Mesenchymal stem cell (in vitro differentiated cells and primary cell): Measurements from ENCODE around the gene CCDC187.
A peak's percentile ranks its signal among the peaks of the same experiment; 100 is the strongest.

Experiments used
- DNase-seq: peaks from one replicate; pipeline ENCODE4 v3.0.0-alpha.2; 2013
- H2AFZ ChIP-seq: one replicate; pipeline ENCODE4 v1.6.1; 2013; ENCODE audit warnings: low read depth, mild to moderate bottlenecking, control low read depth, inconsistent platforms, low read length, moderate library complexity
- H2AK5ac ChIP-seq: 2 replicates; pipeline ENCODE4 v1.6.1; 2013; ENCODE audit warnings: low read length, moderate library complexity, mild to moderate bottlenecking, inconsistent platforms; ENCODE audit not compliant: severe bottlenecking
- H2BK120ac ChIP-seq: one replicate; pipeline ENCODE4 v1.6.1; 2013; ENCODE audit warnings: low read depth, mild to moderate bottlenecking, inconsistent platforms, low read length, moderate library complexity
- H2BK12ac ChIP-seq, 2 experiments: one replicate each; pipeline ENCODE4 v1.6.1; 2013; ENCODE audit warnings: inconsistent platforms in 2 of 2, low read length in 2 of 2, mild to moderate bottlenecking in 2 of 2, moderate library complexity in 2 of 2, control low read depth in 1 of 2
- H2BK15ac ChIP-seq: one replicate; pipeline ENCODE4 v1.6.1; 2013; ENCODE audit warnings: mild to moderate bottlenecking, low read depth, inconsistent platforms; ENCODE audit not compliant: poor library complexity, severe bottlenecking
- H2BK5ac ChIP-seq: 2 replicates; pipeline ENCODE4 v1.6.1; 2013; ENCODE audit warnings: low read depth, mild to moderate bottlenecking, low read length, control low read depth, inconsistent platforms; ENCODE audit not compliant: poor library complexity, severe bottlenecking
- H3K14ac ChIP-seq, 2 experiments: one replicate each; pipeline ENCODE4 v1.6.1; 2013; ENCODE audit warnings: inconsistent platforms in 2 of 2, low read length in 2 of 2, control low read depth in 1 of 2, mild to moderate bottlenecking in 1 of 2, moderate library complexity in 1 of 2
- H3K18ac ChIP-seq, 2 experiments: one replicate each; pipeline ENCODE4 v1.6.1; 2013; ENCODE audit warnings: inconsistent platforms in 2 of 2, low read length in 2 of 2, control low read depth in 1 of 2, low read depth in 1 of 2, mild to moderate bottlenecking in 1 of 2
- H3K23ac ChIP-seq, 2 experiments: one replicate each; pipeline ENCODE4 v1.6.1; 2013; ENCODE audit warnings: inconsistent platforms in 2 of 2, low read length in 2 of 2, mild to moderate bottlenecking in 2 of 2, moderate library complexity in 2 of 2, control low read depth in 1 of 2
- H3K27ac ChIP-seq: 2 replicates; pipeline ENCODE4 v1.5.1; 2013; ENCODE audit warnings: mild to moderate bottlenecking, moderate library complexity, low read length, control low read depth, inconsistent platforms; ENCODE audit not compliant: poor library complexity, severe bottlenecking
- H3K27me3 ChIP-seq, 2 experiments: 2 replicates each; pipeline versions ENCODE4 v1.6.1 to v1.7.0; 2013; ENCODE audit warnings: low read length in 2 of 2, mild to moderate bottlenecking in 2 of 2, moderate library complexity in 2 of 2, control low read depth in 1 of 2, inconsistent platforms in 1 of 2; ENCODE audit not compliant: control insufficient read depth in 1 of 2, insufficient read depth in 1 of 2
- H3K36me3 ChIP-seq, 2 experiments: 2 replicates each; pipeline versions ENCODE4 v1.6.1 to v1.7.0; 2013; ENCODE audit warnings: low read length in 2 of 2, control low read depth in 1 of 2, inconsistent platforms in 1 of 2, low read depth in 1 of 2, mild to moderate bottlenecking in 1 of 2; ENCODE audit not compliant: insufficient read depth in 2 of 2, control insufficient read depth in 1 of 2
- H3K4ac ChIP-seq, 2 experiments: one replicate each; pipeline ENCODE4 v1.6.1; 2013; ENCODE audit warnings: inconsistent platforms in 2 of 2, low read length in 2 of 2, mild to moderate bottlenecking in 2 of 2, moderate library complexity in 2 of 2, control low read depth in 1 of 2, low read depth in 1 of 2
- H3K4me1 ChIP-seq: 2 replicates; pipeline ENCODE4 v1.6.1; 2013; ENCODE audit warnings: low read depth, low read length, control low read depth; ENCODE audit not compliant: control insufficient read depth, insufficient read depth
- H3K4me2 ChIP-seq: 2 replicates; pipeline ENCODE4 v1.6.1; 2013; ENCODE audit warnings: low read length, mild to moderate bottlenecking, inconsistent platforms; ENCODE audit not compliant: poor library complexity, severe bottlenecking
- H3K4me3 ChIP-seq, 2 experiments: 2 replicates each; pipeline versions ENCODE4 v1.5.1 to v1.7.0; 2013; ENCODE audit warnings: low read length in 2 of 2, mild to moderate bottlenecking in 2 of 2, control low read depth in 1 of 2, low read depth in 1 of 2; ENCODE audit not compliant: insufficient read depth in 1 of 2
- H3K79me1 ChIP-seq: replicated peaks from 2 replicates; pipeline ENCODE4 v1.6.1; 2013; ENCODE audit warnings: mild to moderate bottlenecking, control low read depth, low read length, inconsistent platforms; ENCODE audit not compliant: poor library complexity, severe bottlenecking
- H3K9ac ChIP-seq: 2 replicates; pipeline ENCODE4 v1.7.0; 2013; ENCODE audit warnings: mild to moderate bottlenecking, low read length, moderate library complexity
- H3K9me3 ChIP-seq: 2 replicates; pipeline ENCODE4 v1.7.0; 2013; ENCODE audit warnings: mild to moderate bottlenecking, low read length; ENCODE audit not compliant: control insufficient read depth
- H4K8ac ChIP-seq: one replicate; pipeline ENCODE4 v1.6.1; 2013; ENCODE audit warnings: inconsistent platforms, mild to moderate bottlenecking, low read length, moderate library complexity
- H4K91ac ChIP-seq: one replicate; pipeline ENCODE4 v1.6.1; 2013; ENCODE audit warnings: mild to moderate bottlenecking, low read length, inconsistent platforms
- WGBS: methylation state at CpG from one replicate; pipeline ENCODE4 v1.1.7; 2013; ENCODE audit warnings: mixed read lengths; 5-methylcytosine and 5-hydroxymethylcytosine counted together

CCDC187 gene

DNA sequence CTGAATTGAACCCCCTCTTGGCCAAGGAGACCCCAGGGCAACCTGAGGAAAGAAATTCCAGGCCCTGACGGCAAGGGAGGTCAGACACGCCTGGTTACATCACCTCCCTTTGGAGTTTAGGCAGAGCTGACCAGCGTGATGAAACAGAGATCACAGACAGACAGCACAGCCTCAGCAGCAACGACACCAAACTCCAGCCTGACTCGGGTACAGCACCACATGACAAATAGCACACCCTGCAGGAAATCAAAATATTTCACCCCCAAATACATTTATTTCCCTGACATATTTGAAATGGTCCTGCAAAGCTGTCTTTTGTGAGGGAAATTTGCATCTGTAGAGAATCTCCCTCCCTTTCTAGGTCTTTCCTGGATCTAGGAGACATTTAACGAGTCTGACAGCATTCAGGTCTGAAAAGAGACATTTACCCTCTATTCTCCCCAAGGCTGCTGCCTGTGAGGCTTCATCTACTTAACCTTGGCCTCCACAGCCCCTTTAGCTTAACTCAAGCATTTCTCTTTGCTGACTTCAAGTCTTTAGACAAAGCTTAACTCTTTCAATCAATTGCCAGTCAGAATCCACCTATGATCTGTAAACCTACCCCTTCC is 60.9 kb downstream of the CCDC187 start:
- H2BK15ac ChIP-seq = no peak overlapping the region
- no peak overlapping the region for H3K18ac ChIP-seq
- H4K8ac ChIP-seq = peak overlapping the region; percentile 24
- H3K79me1 ChIP-seq = peaks cover 55% of the 10 kb centered on the region
- no peak for DNase-seq
- 86% methylated on average over 4 of the region's 6 CpGs for WGBS
- H2BK5ac ChIP-seq = no peak overlapping the region
- H3K4ac ChIP-seq = no peak overlapping the region
- no peak overlapping the region for H3K4me3 ChIP-seq
- no peak overlapping the region for H2BK120ac ChIP-seq
- no peak overlapping the region for H2AK5ac ChIP-seq
- H3K4me1 ChIP-seq = peaks cover 11% of the 10 kb centered on the region
- H2AFZ ChIP-seq = no peak overlapping the region
- H3K9ac ChIP-seq = no peak overlapping the region
- H3K23ac ChIP-seq = no peak overlapping the region
- no peak overlapping the region for H3K14ac ChIP-seq
- peaks cover 0 to 20% of the 10 kb centered on the region in 2 experiments for H3K36me3 ChIP-seq
- no peak overlapping the region for H4K91ac ChIP-seq
- H3K27ac ChIP-seq = no peak overlapping the region
- H2BK12ac ChIP-seq = no peak overlapping the region
- H3K9me3 ChIP-seq = no peaks in the 10 kb centered on the region
- peaks cover 8 to 18% of the 10 kb centered on the region in 2 experiments for H3K27me3 ChIP-seq
- H3K4me2 ChIP-seq = no peak overlapping the region

DNA sequence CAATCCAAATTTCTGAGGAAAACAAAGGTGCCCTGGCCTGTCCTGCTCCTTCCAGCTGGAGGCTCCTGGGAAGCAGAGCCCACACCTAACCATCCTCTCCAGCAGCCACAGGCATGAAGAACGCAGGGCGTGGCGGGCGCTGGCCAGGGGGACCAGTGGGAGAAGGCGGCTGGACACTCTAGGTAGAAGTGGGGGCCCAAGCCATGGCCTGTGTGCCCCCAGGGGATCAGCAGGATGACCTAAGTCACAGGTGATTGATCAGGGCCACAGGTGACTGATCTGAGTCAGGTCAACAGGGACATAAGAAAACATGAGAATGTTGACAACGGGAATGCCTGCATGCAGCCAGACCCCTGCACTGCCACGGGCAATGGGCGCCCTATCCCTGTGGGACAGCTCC is 61.6 kb downstream of the CCDC187 start:
- 98% methylated on average over 8 of the region's 8 CpGs for WGBS
- Histone ChIP-seq H2BK15ac (no peak overlapping the region), H3K4me2 (no peak overlapping the region), H2BK12ac (no peak overlapping the region), H3K27ac (no peak overlapping the region), H3K4me1 (peaks cover 14% of the 10 kb centered on the region), H3K4me3 (no peak overlapping the region), H3K23ac (no peak overlapping the region), H4K91ac (no peak overlapping the region), H3K27me3 (peaks cover 3 to 10% of the 10 kb centered on the region in 2 experiments), H2AK5ac (no peak overlapping the region), H3K18ac (no peak overlapping the region), H2BK120ac (no peak overlapping the region), H2BK5ac (no peak overlapping the region), H3K4ac (no peak overlapping the region), H2AFZ (no peak overlapping the region), H3K14ac (no peak overlapping the region), H3K36me3 (peaks cover 0 to 20% of the 10 kb centered on the region in 2 experiments), H4K8ac (no peak overlapping the region), H3K9me3 (no peaks in the 10 kb centered on the region), H3K79me1 (peaks cover 59% of the 10 kb centered on the region), H3K9ac (no peak overlapping the region)
- DNase-seq = no peak

DNA sequence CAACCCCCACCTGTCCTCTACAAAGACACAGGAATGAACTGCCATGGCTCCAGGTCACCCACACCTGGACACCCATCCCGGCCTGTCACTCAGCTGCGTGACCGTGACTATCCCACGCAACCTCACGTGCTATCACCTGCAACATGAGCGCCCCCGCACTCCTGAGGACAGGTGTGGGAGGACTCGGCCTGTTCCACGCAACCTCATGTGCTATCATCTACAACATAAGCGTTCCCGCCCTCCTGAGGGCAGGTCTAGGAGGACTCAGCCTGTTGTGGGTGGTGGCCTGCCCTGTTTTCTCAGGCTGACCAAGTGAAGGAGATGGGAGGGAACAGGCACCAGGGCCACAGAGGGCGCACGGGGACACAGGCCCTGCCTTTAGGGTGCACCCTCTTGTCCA is 62.4 kb downstream of the CCDC187 start:
- Histone ChIP-seq H3K36me3 (peaks cover 0 to 26% of the 10 kb centered on the region in 2 experiments), H3K27ac (no peak overlapping the region), H2AK5ac (no peak overlapping the region), H3K14ac (no peak overlapping the region), H3K4me3 (no peak overlapping the region), H3K4me2 (no peak overlapping the region), H2AFZ (no peak overlapping the region), H3K18ac (no peak overlapping the region), H4K8ac (no peak overlapping the region), H2BK12ac (no peak overlapping the region), H3K23ac (no peak overlapping the region), H2BK15ac (no peak overlapping the region), H3K27me3 (peaks cover 0 to 3% of the 10 kb centered on the region in 2 experiments), H2BK120ac (no peak overlapping the region), H3K4ac (no peak overlapping the region), H4K91ac (peak overlapping the region; percentile 11), H2BK5ac (no peak overlapping the region), H3K9me3 (no peaks in the 10 kb centered on the region), H3K9ac (no peak overlapping the region), H3K4me1 (peaks cover 14% of the 10 kb centered on the region), H3K79me1 (peaks cover 62% of the 10 kb centered on the region)
- DNase-seq = no peak
- WGBS = 96% methylated on average over 13 of the region's 13 CpGs

DNA sequence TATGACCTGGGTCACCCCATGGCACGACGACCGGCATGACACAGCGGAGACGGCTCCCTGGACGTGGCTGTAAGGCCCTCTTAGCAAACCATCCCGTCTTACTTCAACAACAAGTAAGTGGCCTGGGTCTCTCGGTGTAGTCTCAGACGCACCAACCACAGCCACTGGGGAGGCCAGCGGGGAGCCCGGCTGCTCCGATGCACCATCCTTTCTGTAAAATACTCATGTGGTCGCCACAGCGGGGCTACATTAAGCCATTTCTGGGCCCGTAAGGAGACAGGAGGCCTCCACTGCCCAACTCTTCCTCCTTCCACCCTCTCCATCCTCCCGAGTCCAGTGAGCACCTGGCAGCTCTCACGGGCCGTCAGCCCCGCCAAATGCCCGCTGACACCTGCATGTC is 63.0 kb downstream of the CCDC187 start:
- no peak overlapping the region for H3K9ac ChIP-seq
- H3K36me3 ChIP-seq = peaks cover 4 to 31% of the 10 kb centered on the region in 2 experiments
- H3K9me3 ChIP-seq = no peaks in the 10 kb centered on the region
- no peak overlapping the region for H3K4me3 ChIP-seq
- H2BK12ac ChIP-seq = no peak overlapping the region
- no peak overlapping the region for H3K18ac ChIP-seq
- peaks cover 67% of the 10 kb centered on the region for H3K79me1 ChIP-seq
- H2AK5ac ChIP-seq = no peak overlapping the region
- WGBS = 95% methylated on average over 20 of the region's 20 CpGs
- no peak overlapping the region for H4K8ac ChIP-seq
- H3K4me1 ChIP-seq = peaks cover 14% of the 10 kb centered on the region
- no peak overlapping the region for H2BK15ac ChIP-seq
- H3K4ac ChIP-seq = no peak overlapping the region
- H4K91ac ChIP-seq = no peak overlapping the region
- H3K27ac ChIP-seq = no peak overlapping the region
- no peak overlapping the region for H3K14ac ChIP-seq
- no peak overlapping the region for H3K4me2 ChIP-seq
- no peaks in the 10 kb centered on the region for H3K27me3 ChIP-seq
- no peak overlapping the region for H3K23ac ChIP-seq
- DNase-seq = no peak
- no peak overlapping the region for H2BK120ac ChIP-seq
- no peak overlapping the region for H2AFZ ChIP-seq
- no peak overlapping the region for H2BK5ac ChIP-seq
